ENCODE measurements around the gene HNRNPF. TPM values are rescaled to one million over a fixed set of nuclear protein-coding genes. Genes with fewer than 3 reads are reported as not detected.

The HNRNPF gene
- total RNA-seq, 1 experiment from 2014 or later = 358 TPM

DNA sequence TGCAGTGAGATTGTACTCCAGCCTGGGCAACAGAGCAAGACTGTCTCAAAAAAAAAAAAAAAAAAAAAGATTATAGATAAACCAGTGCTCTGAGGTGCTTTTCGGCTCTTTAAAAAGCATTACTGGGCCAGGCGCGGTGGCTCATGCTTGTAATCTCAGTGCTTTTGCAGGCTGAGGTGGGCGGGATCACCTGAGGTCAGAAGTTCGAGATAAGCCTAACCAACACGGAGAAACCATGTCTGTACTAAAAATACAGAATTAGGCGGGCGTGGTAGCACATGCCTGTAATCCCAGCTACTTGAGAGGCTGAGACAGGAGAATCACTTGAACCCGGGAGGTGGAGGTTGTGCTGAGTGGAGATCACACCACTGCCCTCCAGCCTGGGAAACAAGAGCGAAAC lies 6.6 kb upstream of the HNRNPF start:
- Mint-ChIP-seq H3K9me3 (no peaks in the 10 kb centered on the region), H3K27me3 (ENCODE audit: low read depth) (peaks cover 6% of the 10 kb centered on the region), H3K4me3 (no peak overlapping the region), H3K36me3 (no peaks in the 10 kb centered on the region), H3K27ac (no peak overlapping the region), H3K4me1 (0 out of 2 replicates have a peak, but pooled peaks cover 2% of the 10 kb centered on the region)
- ChIA-PET CTCF (interaction anchor here (0.6 kb wide), 1 partner anchor 127 kb away, joined by 5 read pairs; no protein-coding TSS in a partner anchor), POLR2A (no interaction called here)
- ATAC-seq (no peak), DNase-seq (ENCODE audit: low spot score) (no peak)
- TF ChIP-seq, protein P1, sequence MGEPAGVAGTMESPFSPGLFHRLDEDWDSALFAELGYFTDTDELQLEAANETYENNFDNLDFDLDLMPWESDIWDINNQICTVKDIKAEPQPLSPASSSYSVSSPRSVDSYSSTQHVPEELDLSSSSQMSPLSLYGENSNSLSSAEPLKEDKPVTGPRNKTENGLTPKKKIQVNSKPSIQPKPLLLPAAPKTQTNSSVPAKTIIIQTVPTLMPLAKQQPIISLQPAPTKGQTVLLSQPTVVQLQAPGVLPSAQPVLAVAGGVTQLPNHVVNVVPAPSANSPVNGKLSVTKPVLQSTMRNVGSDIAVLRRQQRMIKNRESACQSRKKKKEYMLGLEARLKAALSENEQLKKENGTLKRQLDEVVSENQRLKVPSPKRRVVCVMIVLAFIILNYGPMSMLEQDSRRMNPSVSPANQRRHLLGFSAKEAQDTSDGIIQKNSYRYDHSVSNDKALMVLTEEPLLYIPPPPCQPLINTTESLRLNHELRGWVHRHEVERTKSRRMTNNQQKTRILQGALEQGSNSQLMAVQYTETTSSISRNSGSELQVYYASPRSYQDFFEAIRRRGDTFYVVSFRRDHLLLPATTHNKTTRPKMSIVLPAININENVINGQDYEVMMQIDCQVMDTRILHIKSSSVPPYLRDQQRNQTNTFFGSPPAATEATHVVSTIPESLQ (CRISPR knock-in tag; IDR thresholded peaks at IDR 0.05) = no peak
- TF ChIP-seq ELF4 (CRISPR knock-in tag; IDR thresholded peaks at IDR 0.05; ENCODE audit: low read depth) (no peak), CREM (CRISPR knock-in tag; IDR thresholded peaks at IDR 0.05) (no peak), RORB (CRISPR knock-in tag; IDR thresholded peaks at IDR 0.05) (no peak), ZNF232 (CRISPR knock-in tag; IDR thresholded peaks at IDR 0.05) (no peak), ZNF416 (CRISPR knock-in tag; IDR thresholded peaks at IDR 0.05) (no peak), JUN (CRISPR knock-in tag; IDR thresholded peaks at IDR 0.05) (no peak), SMAD3 (CRISPR knock-in tag; IDR thresholded peaks at IDR 0.05; ENCODE audit: borderline replicate concordance) (no peak), ZBTB21 (CRISPR knock-in tag; IDR thresholded peaks at IDR 0.05; ENCODE audit: borderline replicate concordance) (no peak), FOXK1 (CRISPR knock-in tag; IDR thresholded peaks at IDR 0.05) (no peak), TCF7 (CRISPR knock-in tag; IDR thresholded peaks at IDR 0.05; ENCODE audit: low read depth) (no peak)
- TF ChIP-seq, protein P2, sequence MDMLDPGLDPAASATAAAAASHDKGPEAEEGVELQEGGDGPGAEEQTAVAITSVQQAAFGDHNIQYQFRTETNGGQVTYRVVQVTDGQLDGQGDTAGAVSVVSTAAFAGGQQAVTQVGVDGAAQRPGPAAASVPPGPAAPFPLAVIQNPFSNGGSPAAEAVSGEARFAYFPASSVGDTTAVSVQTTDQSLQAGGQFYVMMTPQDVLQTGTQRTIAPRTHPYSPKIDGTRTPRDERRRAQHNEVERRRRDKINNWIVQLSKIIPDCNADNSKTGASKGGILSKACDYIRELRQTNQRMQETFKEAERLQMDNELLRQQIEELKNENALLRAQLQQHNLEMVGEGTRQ (CRISPR knock-in tag; IDR thresholded peaks at IDR 0.05) = no peak
- TF ChIP-seq, protein P3, sequence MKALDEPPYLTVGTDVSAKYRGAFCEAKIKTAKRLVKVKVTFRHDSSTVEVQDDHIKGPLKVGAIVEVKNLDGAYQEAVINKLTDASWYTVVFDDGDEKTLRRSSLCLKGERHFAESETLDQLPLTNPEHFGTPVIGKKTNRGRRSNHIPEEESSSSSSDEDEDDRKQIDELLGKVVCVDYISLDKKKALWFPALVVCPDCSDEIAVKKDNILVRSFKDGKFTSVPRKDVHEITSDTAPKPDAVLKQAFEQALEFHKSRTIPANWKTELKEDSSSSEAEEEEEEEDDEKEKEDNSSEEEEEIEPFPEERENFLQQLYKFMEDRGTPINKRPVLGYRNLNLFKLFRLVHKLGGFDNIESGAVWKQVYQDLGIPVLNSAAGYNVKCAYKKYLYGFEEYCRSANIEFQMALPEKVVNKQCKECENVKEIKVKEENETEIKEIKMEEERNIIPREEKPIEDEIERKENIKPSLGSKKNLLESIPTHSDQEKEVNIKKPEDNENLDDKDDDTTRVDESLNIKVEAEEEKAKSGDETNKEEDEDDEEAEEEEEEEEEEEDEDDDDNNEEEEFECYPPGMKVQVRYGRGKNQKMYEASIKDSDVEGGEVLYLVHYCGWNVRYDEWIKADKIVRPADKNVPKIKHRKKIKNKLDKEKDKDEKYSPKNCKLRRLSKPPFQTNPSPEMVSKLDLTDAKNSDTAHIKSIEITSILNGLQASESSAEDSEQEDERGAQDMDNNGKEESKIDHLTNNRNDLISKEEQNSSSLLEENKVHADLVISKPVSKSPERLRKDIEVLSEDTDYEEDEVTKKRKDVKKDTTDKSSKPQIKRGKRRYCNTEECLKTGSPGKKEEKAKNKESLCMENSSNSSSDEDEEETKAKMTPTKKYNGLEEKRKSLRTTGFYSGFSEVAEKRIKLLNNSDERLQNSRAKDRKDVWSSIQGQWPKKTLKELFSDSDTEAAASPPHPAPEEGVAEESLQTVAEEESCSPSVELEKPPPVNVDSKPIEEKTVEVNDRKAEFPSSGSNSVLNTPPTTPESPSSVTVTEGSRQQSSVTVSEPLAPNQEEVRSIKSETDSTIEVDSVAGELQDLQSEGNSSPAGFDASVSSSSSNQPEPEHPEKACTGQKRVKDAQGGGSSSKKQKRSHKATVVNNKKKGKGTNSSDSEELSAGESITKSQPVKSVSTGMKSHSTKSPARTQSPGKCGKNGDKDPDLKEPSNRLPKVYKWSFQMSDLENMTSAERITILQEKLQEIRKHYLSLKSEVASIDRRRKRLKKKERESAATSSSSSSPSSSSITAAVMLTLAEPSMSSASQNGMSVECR (CRISPR knock-in tag; IDR thresholded peaks at IDR 0.05; ENCODE audit: borderline replicate concordance) = no peak
- TF ChIP-seq, protein P4, sequence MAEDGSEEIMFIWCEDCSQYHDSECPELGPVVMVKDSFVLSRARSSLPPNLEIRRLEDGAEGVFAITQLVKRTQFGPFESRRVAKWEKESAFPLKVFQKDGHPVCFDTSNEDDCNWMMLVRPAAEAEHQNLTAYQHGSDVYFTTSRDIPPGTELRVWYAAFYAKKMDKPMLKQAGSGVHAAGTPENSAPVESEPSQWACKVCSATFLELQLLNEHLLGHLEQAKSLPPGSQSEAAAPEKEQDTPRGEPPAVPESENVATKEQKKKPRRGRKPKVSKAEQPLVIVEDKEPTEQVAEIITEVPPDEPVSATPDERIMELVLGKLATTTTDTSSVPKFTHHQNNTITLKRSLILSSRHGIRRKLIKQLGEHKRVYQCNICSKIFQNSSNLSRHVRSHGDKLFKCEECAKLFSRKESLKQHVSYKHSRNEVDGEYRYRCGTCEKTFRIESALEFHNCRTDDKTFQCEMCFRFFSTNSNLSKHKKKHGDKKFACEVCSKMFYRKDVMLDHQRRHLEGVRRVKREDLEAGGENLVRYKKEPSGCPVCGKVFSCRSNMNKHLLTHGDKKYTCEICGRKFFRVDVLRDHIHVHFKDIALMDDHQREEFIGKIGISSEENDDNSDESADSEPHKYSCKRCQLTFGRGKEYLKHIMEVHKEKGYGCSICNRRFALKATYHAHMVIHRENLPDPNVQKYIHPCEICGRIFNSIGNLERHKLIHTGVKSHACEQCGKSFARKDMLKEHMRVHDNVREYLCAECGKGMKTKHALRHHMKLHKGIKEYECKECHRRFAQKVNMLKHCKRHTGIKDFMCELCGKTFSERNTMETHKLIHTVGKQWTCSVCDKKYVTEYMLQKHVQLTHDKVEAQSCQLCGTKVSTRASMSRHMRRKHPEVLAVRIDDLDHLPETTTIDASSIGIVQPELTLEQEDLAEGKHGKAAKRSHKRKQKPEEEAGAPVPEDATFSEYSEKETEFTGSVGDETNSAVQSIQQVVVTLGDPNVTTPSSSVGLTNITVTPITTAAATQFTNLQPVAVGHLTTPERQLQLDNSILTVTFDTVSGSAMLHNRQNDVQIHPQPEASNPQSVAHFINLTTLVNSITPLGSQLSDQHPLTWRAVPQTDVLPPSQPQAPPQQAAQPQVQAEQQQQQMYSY (CRISPR knock-in tag; IDR thresholded peaks at IDR 0.05) = no peak
- TF ChIP-seq, protein P5, sequence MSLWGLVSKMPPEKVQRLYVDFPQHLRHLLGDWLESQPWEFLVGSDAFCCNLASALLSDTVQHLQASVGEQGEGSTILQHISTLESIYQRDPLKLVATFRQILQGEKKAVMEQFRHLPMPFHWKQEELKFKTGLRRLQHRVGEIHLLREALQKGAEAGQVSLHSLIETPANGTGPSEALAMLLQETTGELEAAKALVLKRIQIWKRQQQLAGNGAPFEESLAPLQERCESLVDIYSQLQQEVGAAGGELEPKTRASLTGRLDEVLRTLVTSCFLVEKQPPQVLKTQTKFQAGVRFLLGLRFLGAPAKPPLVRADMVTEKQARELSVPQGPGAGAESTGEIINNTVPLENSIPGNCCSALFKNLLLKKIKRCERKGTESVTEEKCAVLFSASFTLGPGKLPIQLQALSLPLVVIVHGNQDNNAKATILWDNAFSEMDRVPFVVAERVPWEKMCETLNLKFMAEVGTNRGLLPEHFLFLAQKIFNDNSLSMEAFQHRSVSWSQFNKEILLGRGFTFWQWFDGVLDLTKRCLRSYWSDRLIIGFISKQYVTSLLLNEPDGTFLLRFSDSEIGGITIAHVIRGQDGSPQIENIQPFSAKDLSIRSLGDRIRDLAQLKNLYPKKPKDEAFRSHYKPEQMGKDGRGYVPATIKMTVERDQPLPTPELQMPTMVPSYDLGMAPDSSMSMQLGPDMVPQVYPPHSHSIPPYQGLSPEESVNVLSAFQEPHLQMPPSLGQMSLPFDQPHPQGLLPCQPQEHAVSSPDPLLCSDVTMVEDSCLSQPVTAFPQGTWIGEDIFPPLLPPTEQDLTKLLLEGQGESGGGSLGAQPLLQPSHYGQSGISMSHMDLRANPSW (CRISPR knock-in tag; conservative IDR thresholded peaks at IDR 0.05; ENCODE audit: low read depth) = no peak
